GM21390 (cell line): ENCODE measurements around the gene VPS26B.

ENCODE experiments used
- ATAC-seq: cut with Tn5 transposase; IDR thresholded peaks from one replicate; pipeline ENCODE4 v1.9.1; 2021; ENCODE audit not compliant: unreplicated experiment

VPS26B gene

DNA sequence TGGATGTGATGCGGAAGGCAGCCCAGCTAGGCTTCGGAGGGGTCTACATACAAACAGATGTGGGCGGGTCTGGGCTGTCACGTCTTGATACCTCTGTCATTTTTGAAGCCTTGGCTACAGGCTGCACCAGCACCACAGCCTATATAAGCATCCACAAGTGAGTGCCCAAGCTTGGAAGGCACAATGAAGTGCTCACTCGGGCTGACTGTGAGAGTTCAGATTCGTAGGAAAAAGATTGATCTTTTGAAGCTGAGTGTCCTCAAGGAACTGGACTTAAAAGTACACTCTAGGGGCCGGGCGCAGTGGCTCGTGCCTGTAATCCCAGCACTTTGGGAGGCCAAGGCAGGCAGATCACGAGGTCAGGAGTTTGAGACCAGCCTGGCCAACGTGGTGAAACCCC lies 32.6 kb downstream of the VPS26B start:
- no peak for ATAC-seq

DNA sequence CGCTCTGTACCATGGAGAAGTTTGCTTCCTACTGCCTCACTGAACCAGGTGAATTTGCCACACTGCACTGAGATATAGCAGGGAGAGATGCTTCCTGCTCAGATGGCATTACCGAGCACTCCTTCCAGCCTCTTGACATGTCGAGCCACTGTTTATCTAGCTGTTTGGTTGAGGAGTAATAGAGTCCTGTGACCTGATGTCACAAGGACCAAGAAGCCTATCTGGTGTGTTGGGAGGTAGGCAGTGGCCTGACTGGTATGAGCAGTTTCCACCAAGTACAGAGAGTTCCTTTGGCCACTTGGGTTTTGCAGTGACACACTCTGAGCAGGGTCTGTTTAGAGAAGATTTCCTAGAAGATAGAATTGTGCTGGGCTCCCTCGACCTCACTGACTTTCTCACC lies 34.1 kb downstream of the VPS26B start:
- no peak for ATAC-seq

DNA sequence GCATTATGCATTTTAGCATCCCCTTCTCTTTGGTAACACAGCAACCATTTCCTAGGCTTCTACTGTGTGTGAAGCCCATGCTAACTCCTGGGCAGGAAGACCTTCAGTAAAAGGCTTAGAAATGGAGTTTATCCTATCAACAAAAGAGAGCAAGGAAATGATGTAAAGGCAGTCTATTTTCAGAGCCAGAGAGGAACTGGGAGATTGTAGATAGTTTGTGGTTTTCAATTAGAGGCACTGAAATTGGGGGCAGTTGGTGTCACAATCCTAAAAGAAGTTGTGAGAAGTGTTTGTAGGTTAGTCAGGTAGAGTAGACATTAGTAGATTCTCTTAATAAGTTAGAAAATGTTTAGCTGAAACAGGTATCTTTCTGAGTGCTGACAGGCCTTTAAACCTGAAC lies 36.0 kb downstream of the VPS26B start:
- no peak for ATAC-seq

DNA sequence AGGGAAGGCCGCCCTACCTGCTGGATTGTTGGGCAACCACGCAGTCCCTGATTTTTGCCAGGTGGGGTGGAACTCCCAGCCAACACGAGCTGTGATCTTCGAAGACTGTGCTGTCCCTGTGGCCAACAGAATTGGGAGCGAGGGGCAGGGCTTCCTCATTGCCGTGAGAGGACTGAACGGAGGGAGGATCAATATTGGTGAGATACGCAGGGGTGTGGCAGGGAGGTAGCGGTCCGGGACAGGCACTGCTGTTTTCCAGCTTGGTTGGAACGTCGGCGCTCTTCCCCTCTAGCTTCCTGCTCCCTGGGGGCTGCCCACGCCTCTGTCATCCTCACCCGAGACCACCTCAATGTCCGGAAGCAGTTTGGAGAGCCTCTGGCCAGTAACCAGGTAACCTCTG lies 36.5 kb downstream of the VPS26B start:
- ATAC-seq: no peak

- ATAC-seq: no peak
Observed at GRCh38 chr11:134261626-134262488, 37.4 kb downstream of the VPS26B start.

DNA sequence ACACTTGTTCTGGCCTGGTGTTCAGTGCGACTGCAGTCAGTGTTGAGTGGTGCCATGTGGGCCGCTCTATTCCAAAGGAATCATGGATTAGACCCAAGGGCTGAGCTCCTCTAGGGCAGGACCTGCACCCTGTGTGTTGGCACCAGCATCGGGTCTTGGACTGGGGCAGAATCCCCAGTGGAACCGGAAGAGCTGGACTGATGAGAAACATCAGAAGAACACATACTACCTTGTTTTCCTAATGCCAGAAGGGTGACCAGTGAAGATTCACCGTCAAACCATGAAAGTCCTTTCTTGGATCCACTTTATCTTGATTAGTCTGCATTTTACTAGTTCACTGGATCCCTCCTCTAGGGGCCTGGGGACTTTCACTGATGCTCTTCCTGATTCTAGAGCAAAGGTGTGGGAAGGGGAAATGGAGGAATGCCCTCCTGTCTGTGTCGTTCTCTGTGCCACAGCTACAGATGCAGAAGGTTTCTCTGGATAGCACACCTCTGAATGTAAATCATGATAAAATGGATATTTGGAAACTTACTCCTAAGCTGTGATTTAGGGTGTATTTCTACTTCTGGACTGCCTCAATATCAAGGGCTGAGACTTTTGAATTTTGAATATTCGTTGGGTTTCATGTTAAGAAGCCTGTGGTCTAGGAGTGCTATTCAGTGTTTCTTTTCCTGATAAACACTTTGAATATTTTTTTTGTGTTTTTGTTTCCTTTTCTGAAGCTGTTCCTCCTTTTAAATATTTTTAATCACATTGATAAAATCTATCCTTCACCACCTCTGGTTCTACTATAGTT lies 40.7 kb downstream of the VPS26B start:
- no peak for ATAC-seq

DNA sequence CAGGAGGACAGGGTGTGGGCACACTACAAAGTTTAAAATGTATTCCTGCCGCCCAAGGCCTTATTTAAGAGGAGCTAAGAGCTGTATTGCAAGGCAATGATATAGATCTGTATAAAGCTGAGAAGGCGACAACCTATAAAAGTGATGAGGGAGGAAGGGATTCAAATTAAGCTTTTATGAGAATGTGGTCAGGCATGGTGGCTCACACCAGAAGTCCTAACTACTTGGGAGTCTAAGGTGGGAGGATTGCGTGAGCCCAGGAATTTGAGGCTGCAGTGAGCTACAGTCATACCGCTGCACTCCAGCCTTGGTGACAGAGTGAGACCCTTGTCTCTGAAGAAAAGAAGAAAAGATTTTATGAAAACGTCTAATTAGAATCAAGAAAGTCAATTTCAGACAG lies 42.0 kb downstream of the VPS26B start:
- ATAC-seq: no peak

DNA sequence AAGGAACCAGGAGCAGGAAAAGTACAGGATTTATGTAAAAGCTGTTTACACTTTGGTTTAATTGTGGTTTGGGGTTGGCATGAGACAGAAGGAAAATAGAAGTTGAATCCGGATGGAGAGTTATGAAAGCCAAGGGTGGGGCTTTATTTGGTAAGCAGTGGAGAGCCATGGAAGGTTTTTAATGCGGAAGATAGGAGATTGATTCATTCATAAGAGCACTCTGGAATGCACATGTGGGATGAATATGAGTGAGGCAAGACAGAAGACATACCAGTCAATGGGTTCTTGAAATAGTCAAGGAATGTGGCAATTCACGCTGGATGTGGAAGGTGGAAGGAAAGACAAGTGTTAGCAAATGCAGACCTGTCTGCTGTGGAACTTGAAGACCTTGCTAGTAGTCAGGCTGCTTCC lies 42.4 kb downstream of the VPS26B start:
- ATAC-seq: no peak

DNA sequence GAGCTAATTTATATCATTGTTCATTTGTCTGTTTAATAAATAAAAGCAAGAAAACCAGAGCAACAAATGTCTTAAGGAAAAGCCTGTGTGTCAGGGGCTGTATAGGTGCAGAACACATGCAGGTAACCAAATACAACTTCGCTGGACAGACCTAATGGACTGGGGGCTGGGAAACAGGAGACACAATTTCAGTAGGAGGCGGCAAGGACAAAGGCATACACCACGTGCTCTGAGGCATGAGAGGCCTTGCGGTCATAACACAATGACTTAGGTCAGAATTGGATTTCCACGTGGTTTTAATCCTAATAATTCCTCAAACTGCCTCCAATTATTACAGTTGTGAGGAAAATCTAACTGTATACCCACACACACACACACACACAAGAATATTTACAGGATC lies 43.0 kb downstream of the VPS26B start:
- no peak for ATAC-seq

- ATAC-seq: no peak
Observed at GRCh38 chr11:134267966-134268365, 43.5 kb downstream of the VPS26B start.

- no peak for ATAC-seq
Observed at GRCh38 chr11:134270250-134270714, 45.8 kb downstream of the VPS26B start.

DNA sequence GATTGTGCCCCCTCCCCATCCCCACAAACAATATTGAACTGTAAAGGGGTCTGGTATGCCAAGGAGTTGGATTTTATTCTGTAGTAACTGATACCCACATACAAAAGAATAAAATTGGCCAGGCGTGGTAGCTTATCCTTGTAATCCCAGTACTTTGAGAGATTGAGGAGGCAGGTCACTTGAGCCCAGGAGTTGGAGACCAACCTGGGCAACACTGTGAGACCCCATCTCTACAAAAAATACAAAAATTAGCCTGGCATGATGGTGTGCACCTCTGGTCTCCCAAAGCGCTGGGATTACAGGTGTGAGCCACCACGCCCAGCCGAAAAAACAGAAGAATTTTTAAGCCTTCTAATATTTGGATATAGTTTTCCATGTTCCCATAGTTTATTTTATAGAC lies 47.5 kb downstream of the VPS26B start:
- no peak for ATAC-seq

- ATAC-seq: no peak
Observed at GRCh38 chr11:134272381-134273316, 48.2 kb downstream of the VPS26B start.

GRCh38 chr11:134273317-134273712 lies 48.8 kb downstream of the VPS26B start:
- no peak for ATAC-seq

DNA sequence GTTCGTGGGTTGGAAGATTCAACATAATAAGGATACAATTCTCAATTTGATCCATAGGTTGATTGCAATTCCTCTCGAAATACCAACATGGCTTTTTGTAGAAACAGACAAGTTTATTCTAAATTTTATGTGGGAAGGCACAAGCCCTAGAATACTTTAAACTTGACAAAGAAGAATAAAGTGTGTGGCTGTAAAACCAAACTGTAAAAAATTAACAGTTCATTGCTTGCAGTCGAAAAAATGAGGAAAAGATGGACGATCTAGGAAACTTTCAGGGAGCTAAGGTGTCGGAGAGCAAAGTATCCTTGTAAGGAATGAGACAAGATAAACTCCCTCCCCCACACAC lies 50.7 kb downstream of the VPS26B start:
- no peak for ATAC-seq

- ATAC-seq: peak; percentile 68
Observed at GRCh38 chr11:134275534-134276395, 51.3 kb downstream of the VPS26B start, which contains the start of gene GLB1L3. GLB1L3 (plus strand) TSS chr11:134276379; CDS start chr11:134276741, 362 bp downstream.

DNA sequence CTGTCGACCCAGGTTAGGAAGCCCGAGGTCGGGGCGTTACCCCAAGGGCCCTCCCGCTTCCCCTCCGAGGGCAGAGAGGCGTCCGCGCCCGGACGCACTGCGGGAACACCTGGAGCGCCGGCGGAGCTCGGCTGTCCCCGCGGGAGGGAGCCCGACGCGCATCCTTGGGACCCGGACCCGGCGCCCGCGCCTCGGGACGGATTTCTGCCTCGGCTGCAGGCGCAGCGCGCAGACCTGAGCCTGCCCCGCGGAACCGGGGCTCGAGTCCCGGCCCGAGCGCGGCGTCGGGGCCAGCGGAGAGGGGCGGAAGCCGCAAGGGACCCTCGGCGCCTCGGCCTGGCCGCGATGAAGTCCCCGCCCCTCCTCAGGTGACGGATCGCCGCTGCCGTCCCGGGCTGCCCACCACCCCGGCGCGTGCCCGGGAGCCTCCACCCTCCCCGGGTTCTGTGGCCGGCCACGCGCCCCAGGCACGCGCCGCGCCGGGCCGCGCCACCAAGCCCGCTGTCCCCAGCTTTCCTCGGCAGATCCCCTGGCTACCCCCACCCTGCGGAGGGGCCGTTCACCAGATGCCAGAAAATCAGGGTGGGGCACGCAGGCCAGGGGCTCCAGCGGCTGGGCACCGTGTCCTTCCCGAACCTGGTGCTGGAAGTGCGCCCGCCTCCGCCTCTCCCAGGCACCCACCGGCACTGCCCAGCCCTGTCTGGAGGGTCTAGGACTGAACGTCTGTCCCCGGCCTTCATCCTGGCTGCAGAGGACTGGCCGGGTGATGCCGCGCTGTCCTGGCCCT lies 52.1 kb downstream of the VPS26B start:
- no peak for ATAC-seq

DNA sequence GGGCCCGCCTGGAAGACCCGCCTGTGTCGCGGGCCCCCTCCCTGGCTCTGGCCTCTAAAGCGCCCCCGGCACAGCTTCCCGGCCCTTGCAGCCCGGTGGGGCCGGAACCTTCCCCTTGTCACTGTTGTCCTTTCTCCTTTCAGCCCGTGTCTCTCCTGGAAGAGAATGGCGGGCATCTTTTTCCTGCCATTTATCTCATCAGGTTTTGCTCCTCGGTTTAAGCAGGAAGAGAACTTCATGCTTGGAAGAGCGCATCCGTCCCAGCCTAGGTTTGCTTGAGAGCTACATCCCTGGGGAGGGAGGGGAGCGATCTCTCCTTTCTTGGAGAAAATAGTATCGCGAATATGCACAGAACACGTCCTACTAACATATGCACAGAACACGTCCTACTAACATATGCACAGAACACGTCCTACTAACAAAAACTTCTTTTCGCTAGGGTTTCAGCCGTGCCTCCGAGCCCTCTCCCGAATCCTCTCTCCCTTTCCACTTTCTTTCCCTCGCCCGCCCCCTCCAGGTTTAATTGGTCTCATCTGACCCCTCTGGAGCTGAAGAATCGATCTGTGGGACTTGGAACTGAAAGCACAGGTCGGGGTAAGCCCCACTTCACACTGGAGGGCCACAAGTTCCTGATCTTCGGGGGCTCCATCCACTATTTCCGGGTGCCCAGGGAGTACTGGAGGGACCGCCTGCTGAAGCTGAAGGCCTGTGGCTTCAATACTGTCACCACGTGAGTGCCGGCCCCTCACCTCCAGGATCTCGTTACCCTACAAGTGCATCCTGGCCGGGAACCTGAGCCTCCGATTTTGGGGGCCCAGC lies 52.9 kb downstream of the VPS26B start:
- no peak for ATAC-seq
